ENCODE results near the gene KCNH3. TPM values are rescaled to one million over a fixed set of nuclear protein-coding genes. Genes with fewer than 3 reads are reported as not detected.
A peak's percentile ranks its signal among the peaks of the same experiment; 100 is the strongest.
"Not testable (repeated sequence)": the region's sequence is repeated elsewhere in the genome, so short reads cannot be mapped to it uniquely, and the experiment has no call there.

The KCNH3 gene
- total and polyA plus RNA-seq, 5 donors from 2014 or later = 1.1 to 2.1 (median 1.3) TPM

DNA sequence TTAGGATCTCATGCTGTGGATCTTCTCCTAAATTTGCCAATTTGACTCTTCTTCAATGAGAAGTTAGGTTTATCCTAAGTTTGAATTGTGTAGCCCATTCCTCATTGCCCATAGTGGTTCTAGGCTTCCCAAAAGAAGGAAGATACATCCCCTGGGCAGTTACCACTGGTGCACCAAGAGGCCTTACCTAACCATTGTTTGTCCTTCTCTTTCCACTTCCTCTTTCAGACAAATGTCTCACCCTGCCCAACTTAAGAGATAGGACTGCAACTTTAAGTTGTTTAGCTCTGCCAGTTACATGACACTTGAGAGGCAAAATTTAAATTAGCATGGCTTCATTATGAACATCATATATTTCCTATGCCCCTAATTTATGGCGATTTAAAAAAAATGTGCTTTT, 9.4 kb upstream of the KCNH3 start:
- H3K9me3 Mint-ChIP-seq = no peaks in the 10 kb centered on the region
- no peaks in the 10 kb centered on the region for H3K27me3 Mint-ChIP-seq
- Histone ChIP-seq H3K36me3 (ENCODE audit: control insufficient read depth, insufficient read depth, low read length) (peaks cover 7% of the 10 kb centered on the region), H3K27ac (ENCODE audit: insufficient read depth, low read length, poor library complexity, severe bottlenecking) (no peak overlapping the region), H3K4me1 (ENCODE audit: control insufficient read depth, insufficient read depth, low read length, poor library complexity, severe bottlenecking) (no peaks in the 10 kb centered on the region), H3K27me3 (ENCODE audit: control insufficient read depth, insufficient read depth, low read length) (no peaks in the 10 kb centered on the region), H3K9me3 (ENCODE audit: control insufficient read depth in 2 of 2, low read length in 2 of 2) (no peaks in the 10 kb centered on the region), H3K4me3 (ENCODE audit: low read depth, low read length) (no peak overlapping the region)
- DNase-seq (no peak), ATAC-seq (ENCODE audit: low read depth in 2 of 2) (no peak)
- peaks cover 21% of the 10 kb centered on the region for H3K36me3 Mint-ChIP-seq
- H3K27ac Mint-ChIP-seq = no peak overlapping the region
- H3K4me3 Mint-ChIP-seq = no peak overlapping the region
- H3K4me1 Mint-ChIP-seq = no peaks in the 10 kb centered on the region

- peaks cover 19% of the 10 kb centered on the region for H3K27me3 Mint-ChIP-seq
- Histone ChIP-seq H3K27ac (ENCODE audit: insufficient read depth, low read length, poor library complexity, severe bottlenecking) (no peak overlapping the region), H3K4me1 (ENCODE audit: control insufficient read depth, insufficient read depth, low read length, poor library complexity, severe bottlenecking) (no peaks in the 10 kb centered on the region), H3K4me3 (ENCODE audit: low read depth, low read length) (no peak overlapping the region), H3K9me3 (ENCODE audit: control insufficient read depth in 2 of 2, low read length in 2 of 2) (no peaks in the 10 kb centered on the region), H3K27me3 (ENCODE audit: control insufficient read depth, insufficient read depth, low read length) (no peaks in the 10 kb centered on the region), H3K36me3 (ENCODE audit: control insufficient read depth, insufficient read depth, low read length) (no peaks in the 10 kb centered on the region)
- H3K4me3 Mint-ChIP-seq = no peak overlapping the region
- DNase-seq = no peak
- H3K9me3 Mint-ChIP-seq = no peaks in the 10 kb centered on the region
- H3K4me1 Mint-ChIP-seq = peaks cover 0 to under 1% (median 0%) of the 10 kb centered on the region in 4 donors
- H3K27ac Mint-ChIP-seq = no peak overlapping the region
- H3K36me3 Mint-ChIP-seq = peaks cover 3% of the 10 kb centered on the region
- no peak for ATAC-seq (ENCODE audit: low read depth in 2 of 2)
Measured at GRCh38 chr12:49531745-49532144, 7.1 kb upstream of the KCNH3 start.

DNA sequence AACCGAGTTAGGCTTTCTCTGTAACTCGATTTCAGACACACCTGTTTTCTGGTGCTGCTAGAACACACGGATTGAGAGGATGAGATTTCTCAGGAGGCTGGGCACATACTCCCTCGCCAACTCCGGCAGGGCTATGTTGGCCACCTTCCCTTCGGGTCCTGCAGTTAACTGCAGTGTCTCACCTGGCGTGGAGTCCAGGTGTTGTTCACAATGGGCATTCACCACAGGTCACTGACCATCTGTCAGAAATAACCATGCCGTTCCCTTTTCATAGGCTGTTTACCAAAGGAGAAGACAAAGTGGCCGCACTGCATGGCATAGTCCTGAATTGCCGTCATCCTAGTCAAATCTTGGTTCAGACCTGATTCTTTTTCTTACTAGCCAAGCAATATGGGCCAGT, 5.5 kb upstream of the KCNH3 start:
- no peaks in the 10 kb centered on the region for H3K9me3 ChIP-seq (ENCODE audit: control insufficient read depth in 2 of 2, low read length in 2 of 2)
- ATAC-seq (ENCODE audit: low read depth in 2 of 2) (no peak), DNase-seq (no peak)
- Mint-ChIP-seq H3K27me3 (peaks cover 34% of the 10 kb centered on the region), H3K4me1 (peaks cover 0 to 10% (median 3%) of the 10 kb centered on the region in 4 donors), H3K36me3 (peaks cover 3% of the 10 kb centered on the region), H3K27ac (no peak overlapping the region), H3K9me3 (no peaks in the 10 kb centered on the region), H3K4me3 (peak overlapping the region in 1 of 4 donors; percentile 47)
- no peak overlapping the region for H3K27ac ChIP-seq (ENCODE audit: insufficient read depth, low read length, poor library complexity, severe bottlenecking)
- H3K4me1 ChIP-seq (ENCODE audit: control insufficient read depth, insufficient read depth, low read length, poor library complexity, severe bottlenecking) = peaks cover 11% of the 10 kb centered on the region
- H3K36me3 ChIP-seq (ENCODE audit: control insufficient read depth, insufficient read depth, low read length) = no peaks in the 10 kb centered on the region
- H3K4me3 ChIP-seq (ENCODE audit: low read depth, low read length) = no peak overlapping the region
- peaks cover 3% of the 10 kb centered on the region for H3K27me3 ChIP-seq (ENCODE audit: control insufficient read depth, insufficient read depth, low read length)

GRCh38 chr12:49534122-49534521, 4.7 kb upstream of the KCNH3 start:
- not testable (repeated sequence) for H3K27ac Mint-ChIP-seq; H3K9me3 Mint-ChIP-seq; H3K27me3 ChIP-seq (ENCODE audit: control insufficient read depth, insufficient read depth, low read length); H3K36me3 ChIP-seq (ENCODE audit: control insufficient read depth, insufficient read depth, low read length); H3K4me1 Mint-ChIP-seq; ATAC-seq (ENCODE audit: low read depth in 2 of 2); H3K9me3 ChIP-seq (ENCODE audit: control insufficient read depth in 2 of 2, low read length in 2 of 2); H3K36me3 Mint-ChIP-seq; H3K4me3 ChIP-seq (ENCODE audit: low read depth, low read length); DNase-seq; H3K27ac ChIP-seq (ENCODE audit: insufficient read depth, low read length, poor library complexity, severe bottlenecking)
- peaks cover 34% of the 10 kb centered on the region for H3K27me3 Mint-ChIP-seq
- peaks cover 15% of the 10 kb centered on the region for H3K4me1 ChIP-seq (ENCODE audit: control insufficient read depth, insufficient read depth, low read length, poor library complexity, severe bottlenecking)
- peak overlapping the region in 1 of 4 donors; percentile 47 for H3K4me3 Mint-ChIP-seq

DNA sequence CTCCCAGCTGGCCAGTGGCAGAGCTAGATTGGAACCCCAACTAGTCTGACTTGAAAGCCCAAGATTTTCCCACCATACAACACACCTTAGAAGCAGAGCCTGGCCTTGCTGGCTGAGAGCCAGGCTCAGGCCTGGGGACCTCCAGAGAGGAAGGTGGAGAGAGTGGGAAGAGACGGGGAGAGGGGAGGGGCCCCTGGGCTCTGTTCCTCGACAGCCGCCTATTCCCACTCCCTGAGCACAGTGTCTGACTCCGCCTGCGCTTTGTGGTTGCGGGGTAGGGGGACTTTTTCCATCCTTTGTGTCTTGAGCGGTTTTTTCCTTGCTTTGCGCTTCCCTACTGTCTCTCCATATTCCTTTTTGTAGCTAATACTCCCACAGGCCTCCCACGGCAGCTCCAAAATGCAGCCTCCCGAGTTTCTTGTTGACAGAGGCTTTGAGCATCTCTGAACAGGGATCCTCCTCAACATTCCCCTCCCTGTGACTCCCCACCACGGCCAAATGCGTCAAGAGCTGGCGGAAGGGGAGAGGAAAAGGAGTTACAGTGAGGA, 4.0 kb upstream of the KCNH3 start:
- H3K4me1 Mint-ChIP-seq = peaks cover 0 to 14% (median 5%) of the 10 kb centered on the region in 4 donors
- H3K36me3 ChIP-seq (ENCODE audit: control insufficient read depth, insufficient read depth, low read length) = no peaks in the 10 kb centered on the region
- H3K4me1 ChIP-seq (ENCODE audit: control insufficient read depth, insufficient read depth, low read length, poor library complexity, severe bottlenecking) = peaks cover 21% of the 10 kb centered on the region
- no peaks in the 10 kb centered on the region for H3K9me3 ChIP-seq (ENCODE audit: control insufficient read depth in 2 of 2, low read length in 2 of 2)
- no peak for ATAC-seq (ENCODE audit: low read depth in 2 of 2)
- no peak overlapping the region for H3K27ac ChIP-seq (ENCODE audit: insufficient read depth, low read length, poor library complexity, severe bottlenecking)
- H3K27me3 ChIP-seq (ENCODE audit: control insufficient read depth, insufficient read depth, low read length) = peaks cover 3% of the 10 kb centered on the region
- no peak overlapping the region for H3K4me3 ChIP-seq (ENCODE audit: low read depth, low read length)
- H3K27me3 Mint-ChIP-seq = peaks cover 39% of the 10 kb centered on the region
- H3K4me3 Mint-ChIP-seq = peak overlapping the region in 1 of 4 donors; percentile 43
- H3K36me3 Mint-ChIP-seq = no peaks in the 10 kb centered on the region
- no peak overlapping the region for H3K27ac Mint-ChIP-seq
- no peaks in the 10 kb centered on the region for H3K9me3 Mint-ChIP-seq
- DNase-seq = no peak

- H3K4me1 ChIP-seq (ENCODE audit: control insufficient read depth, insufficient read depth, low read length, poor library complexity, severe bottlenecking) = peaks cover 27% of the 10 kb centered on the region
- no peaks in the 10 kb centered on the region for H3K9me3 ChIP-seq (ENCODE audit: control insufficient read depth in 2 of 2, low read length in 2 of 2)
- ATAC-seq (ENCODE audit: low read depth in 2 of 2) (no peak), DNase-seq (no peak)
- H3K27me3 ChIP-seq (ENCODE audit: control insufficient read depth, insufficient read depth, low read length) = peaks cover 3% of the 10 kb centered on the region
- H3K4me3 Mint-ChIP-seq = peak overlapping the region in 3 of 4 donors; percentile 38 to 53 (median 52)
- no peak overlapping the region for H3K27ac ChIP-seq (ENCODE audit: insufficient read depth, low read length, poor library complexity, severe bottlenecking)
- peaks cover 50% of the 10 kb centered on the region for H3K27me3 Mint-ChIP-seq
- H3K9me3 Mint-ChIP-seq = peaks cover 0 to 2% (median 0%) of the 10 kb centered on the region in 7 donors
- peaks cover 0 to 25% (median 13%) of the 10 kb centered on the region in 4 donors for H3K4me1 Mint-ChIP-seq
- no peaks in the 10 kb centered on the region for H3K36me3 ChIP-seq (ENCODE audit: control insufficient read depth, insufficient read depth, low read length)
- H3K27ac Mint-ChIP-seq = no peak overlapping the region
- no peaks in the 10 kb centered on the region for H3K36me3 Mint-ChIP-seq
- H3K4me3 ChIP-seq (ENCODE audit: low read depth, low read length) = no peak overlapping the region
Measured at GRCh38 chr12:49535921-49536525, 2.8 kb upstream of the KCNH3 start.

DNA sequence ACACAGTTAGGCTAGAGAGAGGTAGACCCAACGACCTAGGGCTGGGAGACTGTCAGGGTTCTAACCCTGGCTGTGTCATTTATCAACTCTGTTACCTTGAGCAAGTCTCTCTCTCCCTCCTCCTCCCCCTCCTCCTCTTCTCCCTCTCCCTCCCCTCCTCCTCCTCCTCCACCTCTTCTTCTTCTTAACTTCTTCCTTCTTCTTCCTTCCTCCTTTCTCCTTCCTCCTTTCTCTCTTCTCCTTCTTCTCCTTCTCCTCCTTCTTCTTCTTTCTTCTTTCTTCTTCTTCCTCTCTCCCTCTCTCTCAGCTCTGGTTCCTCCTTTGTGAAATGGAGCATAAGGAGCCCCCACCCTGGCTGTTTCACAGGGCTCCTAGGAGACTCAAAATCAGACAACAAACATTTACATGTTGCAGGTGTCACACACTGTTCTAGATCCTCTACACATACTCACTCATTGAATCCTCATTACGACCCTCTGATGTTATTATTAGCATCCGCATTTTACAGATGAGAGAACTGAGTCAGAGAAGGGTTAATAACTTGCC, 2.2 kb upstream of the KCNH3 start:
- Mint-ChIP-seq H3K9me3 (peaks cover 0 to 2% (median 0%) of the 10 kb centered on the region in 7 donors), H3K27ac (no peak overlapping the region)
- no peak overlapping the region for H3K27ac ChIP-seq (ENCODE audit: insufficient read depth, low read length, poor library complexity, severe bottlenecking)

More for the DNA sequence above, 2.2 kb upstream of the KCNH3 start:
- Histone ChIP-seq H3K36me3 (ENCODE audit: control insufficient read depth, insufficient read depth, low read length) (no peaks in the 10 kb centered on the region), H3K4me1 (ENCODE audit: control insufficient read depth, insufficient read depth, low read length, poor library complexity, severe bottlenecking) (peaks cover 27% of the 10 kb centered on the region), H3K27me3 (ENCODE audit: control insufficient read depth, insufficient read depth, low read length) (peaks cover 3% of the 10 kb centered on the region), H3K9me3 (ENCODE audit: control insufficient read depth in 2 of 2, low read length in 2 of 2) (no peaks in the 10 kb centered on the region), H3K4me3 (ENCODE audit: low read depth, low read length) (no peak overlapping the region)
- DNase-seq = no peak
- peaks cover 56% of the 10 kb centered on the region for H3K27me3 Mint-ChIP-seq
- H3K4me3 Mint-ChIP-seq = peak overlapping the region; percentile 80 to 89 (median 86)
- ATAC-seq (ENCODE audit: low read depth in 2 of 2) = no peak
- H3K36me3 Mint-ChIP-seq = no peaks in the 10 kb centered on the region
- peaks cover 0 to 30% (median 18%) of the 10 kb centered on the region in 4 donors for H3K4me1 Mint-ChIP-seq
